CD4-positive, alpha-beta T cell treated with Interferon alpha-2 for 1 hour (primary cell): Measurements from ENCODE around the gene SYNE1.
"Not testable (repeated sequence)": the region's sequence is repeated elsewhere in the genome, so short reads cannot be mapped to it uniquely, and the experiment has no call there.

ENCODE experiments used
- DNase-seq, 2 donors: peaks; one replicate each; pipeline ENCODE4 v3.0.0-alpha.2; 2020 to 2022

SYNE1 gene

DNA sequence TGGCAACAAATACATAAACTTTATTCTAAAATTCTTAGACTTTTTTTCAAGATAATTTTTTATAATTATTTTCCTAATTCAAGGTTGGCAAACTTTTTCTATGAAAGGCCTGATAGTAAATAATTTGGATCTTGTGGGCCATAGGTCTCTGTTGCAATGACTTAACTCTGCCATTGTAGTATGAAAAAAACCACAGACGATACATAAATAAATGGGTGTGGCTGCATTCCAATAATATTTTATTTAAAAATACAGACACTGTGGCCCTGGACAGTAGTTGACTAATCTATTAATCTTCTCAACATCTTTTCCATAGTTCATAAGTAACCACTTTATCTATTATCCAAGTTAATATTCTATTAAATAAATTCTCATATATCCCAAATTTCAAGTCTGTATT is 281.1 kb downstream of the SYNE1 start:
- no peak for DNase-seq

DNA sequence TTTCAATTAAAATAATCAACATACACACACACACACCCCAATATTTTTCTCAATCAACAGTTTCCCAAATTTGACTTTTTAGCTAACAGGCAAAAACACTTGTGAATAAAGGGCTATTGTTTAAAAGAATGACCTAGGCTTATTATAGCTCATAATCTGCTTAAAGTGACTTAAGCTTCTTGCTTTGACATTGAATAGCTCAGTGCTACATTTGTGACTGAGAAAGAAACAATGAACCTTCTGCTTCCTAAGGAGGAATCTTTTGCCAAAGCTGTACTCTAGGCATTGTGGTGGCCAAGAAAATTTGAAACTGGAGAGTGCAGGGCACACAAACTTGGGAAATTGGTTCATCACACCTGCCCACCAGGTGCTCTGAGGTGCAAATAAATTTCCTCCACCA is 282.0 kb downstream of the SYNE1 start:
- DNase-seq, result no peak

DNA sequence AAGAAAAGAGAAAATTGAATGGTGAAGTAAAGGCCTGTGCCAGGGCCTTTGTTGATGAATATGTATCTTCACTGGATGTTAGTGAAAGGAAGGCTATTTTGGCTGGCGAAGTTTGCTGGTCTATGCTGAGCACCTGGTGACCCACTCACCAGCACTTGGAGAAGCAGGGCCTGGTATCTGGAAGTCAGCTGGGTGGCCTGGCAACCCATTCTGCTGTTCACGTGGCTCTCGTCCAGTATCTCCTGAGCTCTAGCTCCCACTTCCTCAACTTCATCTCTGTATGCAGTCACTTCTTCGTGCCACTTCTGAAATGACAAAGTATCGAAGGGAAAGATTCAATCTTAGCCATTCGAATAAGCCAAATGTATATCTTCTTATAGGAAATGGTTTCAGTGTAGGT is 283.7 kb downstream of the SYNE1 start:
- no peak for DNase-seq

DNA sequence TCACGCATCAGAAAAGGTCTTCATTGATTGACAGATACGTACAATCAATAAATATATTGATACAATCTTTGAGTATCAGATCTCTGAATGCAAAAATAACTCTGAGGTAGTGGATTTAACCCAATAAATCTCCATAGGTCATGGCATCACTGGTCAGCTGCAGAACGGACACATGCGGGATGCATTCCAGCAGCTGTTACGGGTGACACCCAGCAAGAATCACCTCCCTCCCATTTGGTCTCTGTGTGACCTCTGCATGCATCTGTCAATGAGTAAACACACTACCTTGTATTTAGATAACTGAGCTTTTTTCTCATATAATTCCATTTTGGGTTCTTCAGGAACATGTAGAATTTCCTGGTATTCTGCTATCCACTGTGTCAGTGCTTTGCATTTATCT is 285.4 kb downstream of the SYNE1 start:
- DNase-seq, result no peak

DNA sequence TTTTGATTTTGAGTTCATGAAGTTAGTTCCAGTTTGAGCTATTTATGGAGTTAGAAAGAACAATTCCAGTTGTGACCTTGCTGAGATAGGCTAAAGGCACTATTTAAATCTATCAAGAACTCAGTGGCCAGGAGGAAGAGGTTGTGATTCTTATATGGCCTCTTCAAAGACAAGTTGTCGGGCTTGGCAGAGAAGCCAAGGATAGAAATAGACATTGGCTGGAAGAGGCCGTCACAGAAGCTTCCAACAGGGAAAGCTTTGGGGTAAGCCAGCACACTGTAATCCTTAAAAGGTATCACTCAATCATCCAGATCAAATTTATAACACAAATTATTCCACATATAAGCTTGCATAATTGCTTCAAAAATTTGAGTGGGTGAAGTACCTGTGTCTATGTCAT is 286.1 kb downstream of the SYNE1 start:
- DNase-seq, result no peak

DNA sequence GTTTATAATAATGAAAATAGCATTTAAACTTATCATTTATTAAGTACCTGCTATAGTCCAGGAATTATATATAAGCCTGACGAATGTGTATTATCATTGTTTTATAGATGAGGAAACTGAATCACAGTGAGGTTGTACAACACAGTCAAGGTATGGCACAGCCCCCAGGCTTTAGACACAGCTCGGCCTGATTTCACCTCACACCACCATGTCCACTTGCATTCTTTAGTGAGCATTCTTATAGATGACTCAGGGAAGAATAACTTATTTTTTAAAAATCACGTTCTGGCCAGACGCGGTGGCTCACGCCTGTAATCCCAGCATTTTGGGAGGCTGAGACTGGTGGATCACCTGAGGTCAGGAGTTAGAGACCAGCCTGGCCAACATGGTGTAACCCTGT is 289.0 kb downstream of the SYNE1 start:
- no peak for DNase-seq

DNA sequence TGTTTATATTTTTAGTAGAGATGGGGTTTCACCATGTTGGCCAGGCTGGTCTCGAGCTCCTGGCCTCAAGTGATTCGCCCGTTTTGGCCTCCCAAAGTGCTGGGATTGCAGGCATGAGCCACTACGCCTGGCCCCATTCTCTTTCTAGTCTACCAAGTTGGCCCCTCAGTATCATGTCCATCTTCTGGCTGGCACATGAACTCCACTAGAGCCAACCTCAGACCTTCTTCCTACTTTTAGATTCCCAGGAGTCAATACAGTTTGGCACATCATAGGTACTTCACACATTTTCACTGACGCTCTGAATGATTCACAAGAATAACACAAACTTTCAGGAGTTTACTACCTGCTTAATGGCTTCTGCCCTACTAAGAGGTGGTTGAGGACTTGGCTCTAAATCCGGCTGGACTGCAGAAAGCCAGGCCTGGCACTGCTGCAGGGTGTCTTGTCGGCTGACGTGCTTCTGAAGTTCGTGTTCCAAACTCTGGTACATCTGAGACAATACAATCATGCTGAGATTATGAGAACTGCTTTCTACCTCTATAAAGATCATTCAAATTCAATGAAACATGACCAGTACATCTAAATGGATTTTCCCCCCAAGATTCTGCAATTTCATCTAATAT is 293.3 kb downstream of the SYNE1 start:
- no peak for DNase-seq

DNA sequence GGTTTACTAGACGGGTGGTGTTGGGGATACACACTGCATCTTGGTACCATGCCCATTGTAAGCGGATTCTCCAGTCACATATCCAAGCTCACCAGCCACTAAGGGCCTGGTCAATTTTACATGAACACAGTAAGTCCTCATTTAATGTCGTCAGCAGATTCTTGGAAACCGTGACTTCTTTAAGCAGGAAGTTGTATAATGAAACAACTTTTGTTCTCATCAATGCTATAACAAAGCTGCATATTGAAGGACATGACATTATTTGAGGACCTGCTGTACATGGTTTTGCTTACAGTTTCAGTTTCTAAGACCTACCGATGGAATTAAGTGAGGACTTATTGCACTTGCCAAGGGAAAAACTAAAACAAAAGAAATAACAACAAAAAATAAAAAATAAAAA is 295.6 kb downstream of the SYNE1 start:
- no peak for DNase-seq

DNA sequence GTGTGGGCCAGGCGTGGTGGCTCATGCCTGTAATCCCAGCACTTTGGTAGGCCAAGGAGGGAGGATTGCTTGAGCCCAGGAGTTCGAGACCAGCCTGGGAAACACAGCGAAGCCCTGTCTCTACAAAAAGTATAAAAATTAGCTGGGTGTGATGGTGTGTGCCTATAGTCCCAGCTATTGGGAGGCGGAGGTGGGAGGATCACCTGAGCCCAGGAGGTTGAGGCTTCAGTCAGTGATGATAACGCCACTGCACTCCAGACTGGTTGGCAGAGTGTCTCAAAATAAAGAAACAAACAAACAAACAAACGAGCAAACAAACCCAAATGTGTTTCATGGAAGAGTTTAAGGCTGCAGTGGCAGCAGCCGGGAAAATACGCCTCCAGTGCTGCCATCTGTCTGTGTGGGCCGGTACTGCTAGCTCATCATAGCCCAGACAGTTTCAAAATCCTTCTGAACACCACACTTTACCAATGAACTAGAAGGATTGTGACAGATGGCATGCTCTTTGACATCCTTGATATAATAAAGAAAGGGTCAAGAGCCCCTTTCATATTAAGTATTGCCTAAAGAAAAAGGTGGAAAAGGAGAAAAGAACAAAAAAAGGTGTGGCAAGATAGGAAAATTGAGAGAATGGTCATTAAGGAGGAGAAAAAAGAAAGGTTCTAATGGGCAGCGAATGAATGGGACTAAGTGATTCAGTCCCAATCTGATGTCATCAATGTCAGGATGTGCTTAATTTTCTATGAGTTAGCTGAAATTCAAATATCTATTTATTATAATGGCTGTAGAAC is 298.6 kb downstream of the SYNE1 start:
- peak; percentile 21 to 62 for DNase-seq

DNA sequence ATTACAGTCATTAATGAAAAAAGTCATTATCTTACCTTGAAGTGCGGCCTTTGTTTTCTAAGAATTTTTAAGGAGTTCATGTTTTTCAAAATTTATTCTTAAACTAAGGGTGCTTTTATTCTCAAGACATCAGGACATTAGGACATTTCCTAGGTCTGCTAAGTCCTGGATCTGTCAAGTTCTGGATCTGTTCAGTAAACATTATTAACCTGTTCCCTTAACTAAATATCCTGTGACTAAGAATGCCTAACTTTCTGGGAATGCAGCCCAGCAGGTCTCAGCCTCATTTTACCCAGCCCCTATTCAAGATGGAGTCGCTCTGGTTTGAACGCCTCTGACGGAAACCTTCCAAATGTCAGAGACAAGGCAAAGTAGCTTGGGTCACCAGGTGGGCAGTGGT is 302.6 kb downstream of the SYNE1 start:
- no peak for DNase-seq

DNA sequence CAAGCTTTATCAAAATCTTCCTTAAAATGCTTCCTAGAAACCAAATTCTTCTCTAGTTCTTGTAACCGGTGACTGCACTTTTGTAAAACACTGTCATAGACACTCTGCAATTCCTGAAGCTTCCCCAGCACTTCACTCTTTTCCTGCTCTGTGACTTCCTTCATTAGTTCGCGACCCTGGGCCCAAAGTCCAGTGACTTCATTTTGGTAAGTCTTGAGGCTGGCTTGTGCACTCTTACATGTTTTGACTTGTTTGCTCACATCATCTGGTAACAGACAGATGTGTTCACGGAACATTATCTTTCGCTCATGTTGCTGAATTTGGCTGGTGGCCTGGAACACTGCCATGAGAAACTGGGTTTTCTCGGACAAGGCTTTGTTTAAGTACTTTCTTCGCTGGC is 306.2 kb downstream of the SYNE1 start:
- no peak for DNase-seq

DNA sequence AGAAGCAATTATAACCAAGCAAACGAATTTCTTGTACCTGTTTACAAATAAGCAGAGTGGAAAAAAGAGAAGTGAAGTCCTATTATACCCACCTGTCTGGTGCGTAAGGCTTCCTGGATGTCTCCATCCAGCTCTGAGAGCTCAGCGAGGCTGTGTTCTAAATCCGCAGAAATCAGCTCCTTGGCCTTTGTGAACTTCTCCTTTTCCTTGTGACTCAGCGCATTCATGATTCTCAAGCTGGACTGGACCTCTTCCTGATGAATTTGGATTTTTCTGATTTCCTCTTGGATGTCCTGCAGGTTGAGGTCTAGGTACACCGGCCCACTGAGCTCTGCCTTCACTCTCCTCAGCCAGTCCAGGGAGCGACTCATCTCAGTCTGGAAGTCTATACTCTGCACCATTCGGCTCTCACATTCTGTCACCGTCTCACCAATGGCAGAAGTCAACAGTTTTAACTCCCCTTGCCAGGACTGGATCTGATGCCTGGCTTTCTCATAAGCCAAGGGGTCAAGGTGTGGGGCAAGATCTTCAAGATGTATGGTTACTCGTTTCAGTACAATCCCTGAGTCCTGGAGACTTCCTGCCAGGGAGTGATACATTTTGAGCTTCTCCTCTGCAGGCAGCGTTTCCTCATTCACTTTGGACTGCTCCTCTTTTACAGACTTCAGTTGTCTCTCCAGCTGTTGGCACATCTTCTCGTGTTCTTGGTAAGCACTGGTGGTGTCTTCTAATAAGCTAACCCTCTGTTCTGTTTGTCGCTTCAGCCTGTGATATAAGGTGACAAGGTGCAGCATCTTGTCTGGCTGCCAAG is 307.3 kb downstream of the SYNE1 start:
- no peak for DNase-seq

DNA sequence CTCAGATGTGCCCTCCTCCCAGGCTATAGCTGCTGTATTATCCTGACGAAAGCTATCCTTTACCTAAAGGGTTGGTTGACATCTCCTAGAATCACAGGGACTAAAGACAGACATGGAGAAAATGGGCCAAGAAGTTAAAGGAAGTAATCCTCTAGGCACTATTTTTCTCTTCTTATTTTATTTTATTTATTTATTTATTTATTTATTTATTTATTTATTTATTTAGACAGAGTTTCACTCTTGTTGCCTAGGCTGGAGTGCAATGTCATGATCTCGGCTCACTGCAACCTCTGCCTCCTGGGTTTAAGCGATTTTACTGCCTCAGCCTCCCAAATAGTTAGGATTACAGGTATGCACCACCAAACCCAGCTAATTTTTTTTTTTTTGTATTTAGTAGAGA is 309.0 kb downstream of the SYNE1 start:
- not testable (repeated sequence) for DNase-seq

DNA sequence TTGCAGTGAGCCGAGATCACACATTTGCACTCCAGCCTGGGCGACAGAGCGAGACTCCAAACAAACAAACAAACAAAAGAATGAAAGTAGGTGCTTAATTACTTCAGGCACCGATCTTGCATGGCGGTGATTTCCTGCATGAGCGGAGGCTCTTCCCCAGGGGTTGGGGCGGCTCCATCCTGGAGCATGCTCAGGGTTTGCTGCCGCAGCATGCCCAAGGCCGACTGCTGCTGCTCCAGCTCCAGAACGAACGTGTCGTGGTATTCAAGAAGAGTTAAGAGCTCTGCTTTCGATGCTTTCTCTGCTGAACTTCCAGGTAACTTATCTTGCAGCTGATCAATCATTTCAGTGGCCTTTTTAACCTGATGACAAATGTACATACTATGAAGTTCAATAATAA is 313.8 kb downstream of the SYNE1 start:
- DNase-seq, result no peak

DNA sequence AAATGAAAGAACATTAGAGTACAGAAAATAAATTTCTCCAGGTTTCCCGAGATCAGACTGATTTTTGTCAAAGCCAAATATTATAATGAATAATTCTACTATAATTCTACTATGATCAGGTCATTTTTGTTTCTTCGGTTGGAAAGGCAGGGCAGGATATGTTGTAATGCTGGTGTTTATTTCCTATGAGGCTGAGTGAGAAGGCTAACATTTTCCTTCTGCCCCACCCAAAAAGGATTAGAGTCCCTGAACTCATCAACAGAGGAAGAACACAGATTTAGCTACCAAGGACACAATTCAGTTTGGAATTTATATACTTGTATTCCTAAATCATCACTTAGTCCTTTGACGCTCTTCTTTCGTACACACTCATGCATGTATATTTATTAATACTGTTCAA is 318.9 kb downstream of the SYNE1 start:
- no peak for DNase-seq

DNA sequence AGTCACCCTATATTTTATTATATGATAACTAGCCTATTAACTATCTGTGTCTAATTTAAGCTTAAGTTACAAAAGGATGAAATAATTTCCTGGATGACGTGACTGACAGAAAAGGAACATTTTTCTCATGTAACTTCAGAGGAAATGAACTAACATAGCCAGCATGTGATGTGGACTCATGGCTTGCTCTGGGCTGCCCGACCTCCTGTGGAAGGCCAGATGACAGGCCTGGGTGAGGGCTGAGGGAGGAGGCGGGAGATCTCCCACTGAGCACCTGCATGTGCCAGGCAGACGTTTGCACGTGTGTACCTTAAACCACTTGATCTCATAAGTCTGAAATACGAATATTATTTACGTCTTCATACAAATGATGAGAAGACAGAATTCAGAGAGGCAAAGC is 321.1 kb downstream of the SYNE1 start:
- no peak for DNase-seq

DNA sequence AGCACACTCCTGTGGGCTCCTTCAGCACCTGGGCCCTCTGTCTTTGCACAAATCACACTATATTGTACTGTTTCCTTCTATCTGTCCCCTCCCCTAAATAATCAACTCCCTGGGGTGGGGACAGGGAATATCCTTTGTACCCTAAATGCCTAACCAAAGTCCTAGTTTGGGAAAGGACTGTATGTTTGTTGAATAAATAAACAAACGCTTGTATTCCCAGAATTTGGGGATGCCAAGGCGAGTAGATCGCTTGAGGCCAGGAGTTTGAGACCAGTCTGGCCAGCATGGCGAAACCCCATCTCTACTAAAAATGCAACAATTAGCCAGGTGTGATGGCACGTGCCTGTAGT is 322.7 kb downstream of the SYNE1 start:
- no peak for DNase-seq

DNA sequence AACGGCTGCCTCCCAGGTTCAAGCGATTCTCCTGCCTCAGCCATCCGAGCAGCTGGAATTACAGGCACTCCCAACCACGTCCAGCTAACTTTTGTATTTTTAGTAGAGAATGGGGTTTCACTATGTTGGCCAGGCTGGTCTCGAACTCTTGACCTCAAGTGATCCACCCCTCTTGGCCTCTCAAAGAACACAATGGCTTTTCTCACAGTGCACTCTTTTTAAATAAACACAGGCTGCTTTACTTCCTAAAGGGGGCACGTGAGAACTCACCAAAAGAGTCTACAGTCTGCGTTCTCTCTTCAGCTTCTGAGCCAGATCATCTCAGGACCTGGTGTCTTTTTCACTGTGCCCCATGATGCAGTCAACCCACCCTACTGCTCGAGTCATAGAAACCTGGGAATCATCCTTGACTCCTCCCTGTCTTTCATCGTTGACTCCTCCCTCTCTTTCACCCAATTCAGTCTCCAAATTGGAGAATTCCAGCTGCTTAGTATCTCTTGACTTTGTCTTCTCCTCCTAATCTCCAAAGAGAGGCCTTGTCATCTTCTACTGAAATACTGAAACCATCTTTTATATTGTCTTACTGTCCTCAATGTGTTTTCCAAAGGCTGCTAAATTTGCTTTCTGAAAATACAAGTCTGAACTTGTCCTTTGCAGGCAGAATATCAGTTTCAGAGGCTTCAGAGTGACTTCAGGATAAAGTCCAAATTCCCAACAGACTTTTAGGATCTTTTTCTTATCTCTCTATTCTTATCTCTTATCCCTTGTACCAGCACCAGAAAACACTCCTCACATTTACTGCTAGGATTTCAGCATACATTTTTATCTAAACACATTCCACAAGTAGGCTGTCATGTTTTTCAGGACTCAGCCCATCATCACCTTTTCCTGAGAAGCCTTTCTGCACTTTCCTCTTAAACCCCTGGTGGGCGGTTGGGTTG is 323.4 kb downstream of the SYNE1 start:
- no peak for DNase-seq

DNA sequence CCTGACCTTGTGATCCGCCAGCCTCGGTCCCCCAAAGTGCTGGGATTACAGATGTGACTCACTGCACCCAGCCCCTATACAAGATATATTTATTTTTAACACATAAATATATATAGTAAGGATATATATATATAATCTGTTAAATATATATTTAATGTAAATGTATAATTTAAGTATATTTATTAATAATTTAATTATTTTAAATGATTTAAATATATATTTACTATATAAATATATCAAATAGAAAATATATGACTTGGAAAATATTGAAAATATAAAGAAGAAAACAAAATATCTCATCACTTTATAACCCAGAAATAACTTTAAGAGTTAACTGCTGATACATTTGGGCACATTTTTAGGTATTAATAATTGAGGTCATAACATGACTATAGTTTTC is 324.7 kb downstream of the SYNE1 start:
- DNase-seq, result no peak

DNA sequence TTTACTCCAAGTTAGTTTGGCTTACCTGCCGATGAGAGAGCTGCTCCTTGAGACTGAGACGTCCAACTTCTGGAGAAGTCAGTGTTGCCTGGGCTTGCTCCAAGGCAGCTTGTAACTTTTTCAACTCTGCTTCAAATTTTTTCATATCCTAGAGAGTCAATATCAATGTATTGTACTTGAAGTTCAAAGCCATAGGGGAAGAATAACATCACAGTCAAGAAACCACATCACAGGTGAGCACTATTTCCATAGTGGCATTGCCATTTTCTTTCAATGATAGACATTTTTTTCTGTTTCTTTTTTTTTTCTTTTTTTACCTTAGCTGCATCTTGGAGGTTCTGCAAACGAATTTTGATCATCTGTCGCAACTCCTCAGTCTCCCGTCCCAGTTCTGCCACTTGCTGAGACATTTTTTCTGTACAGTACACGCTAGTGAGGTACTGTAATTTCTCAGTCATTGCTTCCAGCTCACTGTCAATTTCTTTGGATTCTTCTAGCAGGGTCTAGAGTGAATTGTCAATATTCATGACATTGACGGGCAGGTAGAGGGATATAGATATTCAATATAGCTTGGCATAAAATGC is 326.7 kb downstream of the SYNE1 start:
- DNase-seq, result peak in 1 of 2 donors; percentile 39

DNA sequence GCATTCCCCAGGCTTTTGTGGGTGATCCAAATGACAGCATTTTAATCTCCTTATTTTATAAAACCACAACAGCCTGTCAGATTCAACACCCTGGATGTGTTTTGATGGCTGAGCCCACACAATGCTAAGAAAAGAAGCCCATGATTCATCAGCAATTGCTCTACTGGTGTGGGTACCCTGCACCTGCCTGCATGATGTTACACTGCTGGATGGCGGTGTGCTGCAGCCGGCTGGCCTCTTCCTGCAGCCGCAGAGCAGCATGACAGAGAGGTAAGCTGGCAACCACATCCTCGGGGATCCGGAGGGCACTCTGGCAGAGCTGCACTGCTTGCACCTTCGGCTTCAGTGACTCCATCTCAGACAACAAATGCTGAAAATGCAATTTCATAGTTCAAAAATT is 327.5 kb downstream of the SYNE1 start:
- DNase-seq, result peak; percentile 40 to 64

DNA sequence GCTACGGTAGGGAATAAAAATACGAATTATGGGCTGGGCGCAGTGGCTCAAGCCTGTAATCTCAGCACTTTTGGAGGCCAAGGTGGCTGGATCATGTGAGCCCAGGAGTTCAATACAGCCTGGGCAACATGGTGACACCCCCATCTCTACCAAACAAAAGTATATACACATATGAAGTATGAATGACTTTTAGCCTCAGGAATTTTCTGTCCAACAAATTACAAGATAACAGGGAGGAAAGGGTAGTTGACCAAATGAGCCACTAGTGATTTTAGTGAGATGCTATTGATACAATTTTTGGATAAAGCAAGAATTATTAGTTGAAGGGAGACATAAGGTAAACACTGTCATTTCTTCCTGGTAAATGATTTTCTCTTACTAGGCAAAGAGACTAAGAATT is 328.2 kb downstream of the SYNE1 start:
- DNase-seq, result no peak

DNA sequence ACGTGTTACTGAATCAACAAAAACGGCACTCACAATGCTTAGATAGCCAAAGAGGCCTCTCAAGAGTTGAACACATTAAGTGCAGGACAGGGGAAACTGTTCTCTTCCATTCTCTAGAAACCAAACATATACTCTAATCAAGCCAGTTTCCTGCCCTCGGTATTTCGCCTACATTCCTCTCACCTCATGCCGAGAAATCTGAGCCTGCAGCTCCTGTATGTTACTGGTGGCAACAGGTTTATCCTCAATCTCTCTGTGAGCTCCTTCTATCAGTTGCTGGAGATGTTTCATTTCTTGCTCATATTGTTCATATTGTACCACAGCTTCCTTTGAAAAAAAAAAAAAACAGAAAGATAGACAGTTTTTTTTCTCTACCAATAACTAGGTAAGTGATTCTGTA is 328.9 kb downstream of the SYNE1 start:
- DNase-seq, result no peak
